Cerebellar nuclear complex (tissue), 1 donor: ENCODE data around the gene NKX1-2.

Experiments used
- DNase-seq, 2 experiments: peaks; one replicate each; lab custom pipeline; 2025; lab: John Stamatoyannopoulos, UW

Gene NKX1-2

GRCh38 chr10:124415210-124415609, 34.6 kb downstream of the NKX1-2 start:
- no peak for DNase-seq

- DNase-seq: no peak
Measured at GRCh38 chr10:124414076-124414475, 35.8 kb downstream of the NKX1-2 start.

GRCh38 chr10:124409696-124410095, 40.1 kb downstream of the NKX1-2 start:
- no peak for DNase-seq

- DNase-seq: no peak
Measured at GRCh38 chr10:124408357-124408756, 41.5 kb downstream of the NKX1-2 start.

GRCh38 chr10:124407456-124407855, 42.4 kb downstream of the NKX1-2 start:
- DNase-seq: no peak

GRCh38 chr10:124403548-124403947, 46.3 kb downstream of the NKX1-2 start:
- peak in 1 of 2 experiments; percentile 20 for DNase-seq

- DNase-seq: no peak
Measured at GRCh38 chr10:124402273-124402672, 47.6 kb downstream of the NKX1-2 start.

- no peak for DNase-seq
Measured at GRCh38 chr10:124401633-124402032, 48.2 kb downstream of the NKX1-2 start.
